NCI-H748 treated with DMSO at 0.1 percent for 48 hours (cell line): ENCODE measurements around the gene SV2C.
"Not testable (repeated sequence)": the region's sequence is repeated elsewhere in the genome, so short reads cannot be mapped to it uniquely, and the experiment has no call there.

Experiments used
- DNase-seq: peaks from one replicate; lab custom pipeline; 2025; lab: John Stamatoyannopoulos, UW

The SV2C gene

DNA sequence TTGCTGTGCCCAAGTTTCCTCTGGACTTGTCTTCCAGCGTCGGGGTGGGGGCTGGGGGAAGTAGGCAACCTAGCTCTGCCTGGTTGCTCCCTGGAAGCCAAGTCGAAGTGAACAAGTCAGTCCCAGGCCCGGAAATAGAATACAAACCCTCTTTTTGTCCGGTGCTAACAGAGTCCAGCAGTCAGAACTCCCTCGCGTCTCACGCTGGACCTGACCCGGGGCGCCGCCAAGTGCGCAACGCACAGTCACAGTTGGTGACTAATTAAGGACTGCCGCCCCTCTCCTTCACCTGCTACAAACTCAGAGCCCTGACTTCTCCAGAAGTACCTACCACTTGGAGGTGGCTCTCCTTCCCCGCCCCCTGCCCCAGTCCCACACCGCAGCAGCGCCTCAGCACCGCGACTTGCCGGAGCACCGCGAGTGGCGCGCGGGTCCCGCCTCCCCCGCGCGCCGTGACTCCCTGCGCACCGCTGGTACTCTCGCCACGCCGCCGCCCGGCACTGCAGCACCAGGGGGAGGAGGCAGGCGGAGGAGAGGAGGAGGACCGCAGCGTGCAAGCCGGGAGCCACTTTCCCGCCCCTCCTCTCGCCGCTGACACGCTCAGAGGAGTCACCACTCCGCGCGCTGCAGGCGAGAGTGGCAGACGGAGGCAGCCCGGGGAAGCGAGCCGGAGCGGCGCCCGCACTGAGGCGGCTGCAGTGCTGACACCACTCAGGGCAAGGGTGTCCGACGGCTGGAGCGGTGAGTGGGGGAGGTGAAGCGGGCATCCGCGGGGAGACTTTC is at the start of gene SV2C:
Gene SV2C, plus strand, starts transcription at position 612 of the 783 bp plus-strand sequence. CDS start 48,368 bp downstream, outside the sequence.
- peak; percentile 54 for DNase-seq

- DNase-seq = peak; percentile 35
These were observed 45.4 kb upstream of the SV2C start for GRCh38 chr5:76037736-76038151.

GRCh38 chr5:76038212-76038611 is 45.0 kb upstream of the SV2C start:
- no peak for DNase-seq

DNA sequence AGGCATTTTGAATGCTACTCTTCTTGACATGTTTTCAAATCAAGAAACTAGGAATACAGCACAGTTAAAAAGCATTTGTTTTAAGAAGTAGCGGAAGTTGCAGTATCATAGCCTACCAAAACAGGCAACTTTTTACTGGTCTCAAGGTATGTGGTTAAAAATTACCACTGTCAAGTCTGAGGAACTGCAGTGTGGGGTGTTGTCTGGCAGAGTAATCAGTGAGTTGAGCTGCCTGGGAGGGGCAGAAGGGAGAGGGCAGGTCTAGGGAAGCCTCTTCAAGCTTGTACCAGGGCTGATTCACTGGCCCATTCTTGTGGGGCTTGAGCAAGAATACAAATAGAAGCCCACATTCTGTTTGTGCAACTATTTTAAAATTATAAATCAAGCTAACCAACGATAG is 42.4 kb upstream of the SV2C start:
- DNase-seq = no peak

- DNase-seq = no peak
These were observed 41.3 kb upstream of the SV2C start for GRCh38 chr5:76041863-76042262.

GRCh38 chr5:76046741-76047140 is 36.4 kb upstream of the SV2C start:
- no peak for DNase-seq

- DNase-seq = no peak
These were observed 33.0 kb upstream of the SV2C start for GRCh38 chr5:76050134-76050533.

- no peak for DNase-seq
These were observed 20.6 kb upstream of the SV2C start for GRCh38 chr5:76062502-76063041.

- DNase-seq = no peak
These were observed 17.9 kb upstream of the SV2C start for GRCh38 chr5:76065258-76065657.

DNA sequence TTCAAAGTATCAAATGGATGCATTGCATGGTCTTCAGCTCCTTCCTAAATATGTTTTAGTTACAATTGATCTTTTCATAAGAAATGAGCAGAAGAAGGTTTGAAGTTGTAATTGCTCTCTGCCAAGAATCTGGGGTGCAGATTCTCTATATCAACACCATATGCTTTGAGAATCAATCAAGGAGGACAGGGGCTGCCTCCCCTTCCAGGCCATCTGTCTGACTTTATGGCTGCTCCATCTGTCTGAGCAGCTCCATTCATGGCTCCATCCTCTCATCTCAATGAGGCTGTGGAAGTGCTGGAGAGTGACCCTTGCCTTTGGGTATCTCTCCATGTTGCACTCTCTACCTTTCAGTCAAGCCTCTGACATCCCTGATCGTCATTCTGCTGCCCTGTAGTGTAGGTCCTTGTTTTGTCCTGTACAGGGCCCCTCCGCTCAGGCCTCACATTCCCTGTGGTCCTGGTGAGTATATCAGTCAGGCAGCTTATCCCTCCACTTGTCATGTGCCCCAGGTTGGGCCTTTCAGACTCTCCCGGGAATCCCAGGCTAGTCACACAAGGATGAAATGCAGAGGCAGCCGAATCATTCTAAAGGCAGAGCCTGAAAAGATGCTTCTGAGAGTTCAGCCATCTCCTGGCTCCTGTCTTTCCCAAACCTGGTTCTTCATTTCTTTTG is 14.0 kb upstream of the SV2C start:
- DNase-seq = no peak

DNA sequence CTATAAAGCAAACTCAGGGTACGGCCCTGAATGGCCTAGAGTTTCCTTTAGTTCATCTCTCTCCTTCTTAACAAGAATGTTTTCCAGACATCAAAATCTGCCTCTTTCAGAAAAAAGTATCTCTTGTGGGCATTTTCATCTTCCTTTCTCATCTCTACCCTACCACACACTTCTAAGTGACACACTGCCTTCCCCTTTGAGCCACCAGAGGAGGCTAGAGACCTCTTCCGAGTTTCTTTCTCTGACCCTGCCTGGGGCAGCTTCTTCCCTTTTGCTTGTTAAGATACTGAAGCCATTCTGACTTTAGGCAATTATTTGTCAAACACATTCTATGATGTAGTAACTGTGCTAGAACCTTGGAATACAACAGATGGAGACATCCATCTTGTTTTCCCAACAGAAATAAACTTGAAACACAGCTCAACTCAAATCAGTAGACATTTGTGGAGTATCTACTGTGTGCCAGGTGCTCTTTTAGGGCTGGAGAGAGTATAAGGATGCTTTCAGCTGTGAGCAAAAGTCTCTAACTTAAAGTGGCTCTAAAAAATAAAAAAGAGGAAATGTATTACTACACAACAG is 8.6 kb upstream of the SV2C start:
- DNase-seq = no peak

DNA sequence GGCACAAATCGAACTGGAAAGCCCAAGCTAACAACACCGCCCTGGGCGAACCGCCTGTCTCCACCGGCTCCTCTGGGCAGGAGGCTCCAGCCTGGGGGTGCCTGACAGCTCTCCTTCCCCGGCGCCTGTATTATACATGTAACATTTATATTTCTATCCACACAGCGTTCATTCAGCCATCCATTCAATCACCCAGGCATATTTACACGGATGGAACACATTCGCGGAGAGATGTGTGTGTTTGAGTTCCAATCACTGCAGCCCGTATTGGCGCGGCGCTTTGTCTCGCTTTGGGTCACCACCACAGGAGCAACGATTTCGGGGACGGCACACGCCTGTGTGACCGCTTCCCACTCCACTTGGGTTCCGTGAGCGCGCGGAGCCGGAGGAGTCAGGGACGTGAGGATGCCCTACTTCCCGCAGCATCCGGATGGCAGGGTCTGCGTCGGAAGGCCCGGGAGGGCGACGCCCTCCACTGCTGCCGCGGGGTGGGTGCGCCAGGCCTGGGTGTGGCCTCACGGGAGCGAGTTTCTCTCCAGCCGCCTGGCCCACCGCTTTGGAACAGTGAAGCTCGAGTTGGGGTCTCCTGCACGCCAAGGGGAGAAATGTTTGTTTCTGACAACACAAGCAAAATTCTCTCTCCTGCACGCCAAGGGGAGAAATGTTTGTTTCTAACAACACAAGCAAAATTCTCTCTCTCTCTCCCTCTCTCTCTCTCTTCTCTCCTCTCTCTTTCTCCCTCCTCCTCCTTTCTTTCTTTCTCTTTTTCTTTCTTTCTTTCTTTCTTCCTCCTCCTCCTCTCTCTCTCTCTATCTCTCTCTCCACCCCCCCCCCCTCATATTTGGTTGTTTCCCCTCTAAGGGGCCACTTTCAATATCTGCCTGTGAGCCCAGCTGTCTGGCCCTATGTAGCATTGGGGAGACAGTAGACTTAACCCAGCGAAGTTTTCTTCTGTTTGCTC is 1.1 kb upstream of the SV2C start:
- peak; percentile 44 for DNase-seq

DNA sequence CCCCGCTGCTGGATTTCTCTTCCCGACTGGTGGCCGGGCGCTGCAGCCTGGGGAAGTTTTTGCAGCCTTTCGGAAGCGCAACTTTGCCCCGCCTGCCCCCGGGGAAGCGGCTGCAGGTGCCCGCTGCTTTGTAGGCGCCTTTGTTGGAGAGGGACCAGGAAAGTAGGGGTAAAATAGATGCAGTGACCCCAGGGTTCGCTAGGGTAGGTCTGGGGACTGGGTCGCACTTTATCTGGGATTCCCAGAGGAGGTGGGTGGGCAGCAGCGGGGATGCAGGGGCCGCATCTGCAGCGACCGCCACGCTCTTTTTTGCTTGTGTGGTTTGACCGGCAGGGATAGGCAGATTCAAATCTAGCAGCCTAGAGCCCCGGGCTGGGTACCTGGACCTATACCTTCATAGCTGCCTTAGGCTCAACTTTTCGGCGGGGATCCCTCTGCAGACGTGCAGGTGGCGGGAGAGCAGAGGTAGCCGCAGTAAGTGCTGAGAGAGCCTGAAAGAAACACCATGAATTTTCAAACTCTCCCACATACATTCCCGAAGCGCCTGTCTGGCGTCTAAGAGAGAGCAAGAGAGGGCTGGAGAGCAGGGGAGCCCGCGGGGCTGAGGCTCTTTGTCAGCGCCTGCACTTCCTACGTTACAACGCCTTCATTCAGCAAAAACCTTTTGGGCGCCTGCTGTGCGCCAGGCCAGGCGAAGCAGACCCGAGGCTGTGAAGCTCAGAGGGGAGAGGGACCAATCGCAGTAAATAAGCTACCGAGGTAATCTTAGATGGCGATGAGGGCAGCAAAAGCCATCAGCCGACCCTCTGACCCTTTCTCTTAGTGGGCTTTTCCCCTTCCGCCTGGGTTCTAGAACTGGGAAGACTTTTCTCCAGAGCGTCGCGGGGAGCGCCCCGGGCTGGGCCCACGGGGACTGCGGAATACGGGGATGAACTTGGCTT is 642 bp downstream of the SV2C start:
- peak; percentile 77 for DNase-seq

- DNase-seq = peak; percentile 77
These were observed 1.5 kb downstream of the SV2C start for GRCh38 chr5:76084496-76085242.

- no peak for DNase-seq
These were observed 2.0 kb downstream of the SV2C start for GRCh38 chr5:76085243-76085579.

DNA sequence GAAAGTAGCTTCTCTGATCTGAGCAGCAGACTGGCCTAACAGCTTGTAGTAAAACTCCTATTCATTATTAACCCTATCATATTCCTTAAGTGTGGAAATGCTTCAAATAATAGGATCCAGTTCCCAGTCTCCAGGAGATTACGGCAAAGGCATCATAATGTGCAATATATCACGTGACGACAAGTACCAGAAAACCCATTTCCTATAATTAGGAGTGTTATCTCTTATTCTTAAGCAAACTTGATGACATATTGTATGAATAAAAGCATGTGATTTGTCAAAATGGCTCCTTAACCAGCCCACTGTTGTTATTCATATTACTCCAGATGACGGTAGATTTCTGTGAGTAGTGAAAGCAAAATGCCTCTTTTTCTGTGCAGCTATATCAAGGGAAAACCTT is 2.9 kb downstream of the SV2C start:
- DNase-seq = no peak

- not testable (repeated sequence) for DNase-seq
These were observed 6.0 kb downstream of the SV2C start for GRCh38 chr5:76089156-76089555.

DNA sequence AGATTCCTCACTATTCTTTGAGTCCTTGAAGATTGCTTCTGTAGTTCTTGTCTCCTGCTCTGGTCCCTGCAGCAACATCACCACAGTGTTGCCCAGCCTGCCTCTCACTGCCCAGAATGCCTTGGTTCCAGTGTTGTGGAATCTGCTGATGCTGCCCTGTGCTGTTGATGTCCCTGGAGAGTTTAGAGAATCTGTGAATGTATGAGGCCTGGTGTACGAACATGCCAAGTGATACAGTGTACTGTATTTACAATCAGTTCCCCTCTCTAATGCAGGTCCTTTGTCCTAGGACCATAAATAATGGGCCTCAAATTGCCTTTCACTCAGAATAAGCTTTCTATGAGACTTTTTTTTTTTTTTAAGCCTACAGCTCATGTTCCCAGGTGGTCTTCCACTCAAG is 8.2 kb downstream of the SV2C start:
- no peak for DNase-seq

GRCh38 chr5:76099286-76099702 is 16.1 kb downstream of the SV2C start:
- DNase-seq = no peak

GRCh38 chr5:76099756-76100155 is 16.6 kb downstream of the SV2C start:
- no peak for DNase-seq
